GM21576 (cell line): ENCODE measurements around the gene MYO5A.
A peak's percentile ranks its signal among the peaks of the same experiment; 100 is the strongest.
"Not testable (repeated sequence)": the region's sequence is repeated elsewhere in the genome, so short reads cannot be mapped to it uniquely, and the experiment has no call there.

ENCODE experiments used
- ATAC-seq: cut with Tn5 transposase; IDR thresholded peaks from one replicate; pipeline ENCODE4 v1.9.1; 2021; ENCODE audit warnings: mild to moderate bottlenecking, moderate library complexity; ENCODE audit not compliant: unreplicated experiment

Gene MYO5A

GRCh38 chr15:52509500-52510245 lies 19.0 kb downstream of the MYO5A start:
- no peak for ATAC-seq

DNA sequence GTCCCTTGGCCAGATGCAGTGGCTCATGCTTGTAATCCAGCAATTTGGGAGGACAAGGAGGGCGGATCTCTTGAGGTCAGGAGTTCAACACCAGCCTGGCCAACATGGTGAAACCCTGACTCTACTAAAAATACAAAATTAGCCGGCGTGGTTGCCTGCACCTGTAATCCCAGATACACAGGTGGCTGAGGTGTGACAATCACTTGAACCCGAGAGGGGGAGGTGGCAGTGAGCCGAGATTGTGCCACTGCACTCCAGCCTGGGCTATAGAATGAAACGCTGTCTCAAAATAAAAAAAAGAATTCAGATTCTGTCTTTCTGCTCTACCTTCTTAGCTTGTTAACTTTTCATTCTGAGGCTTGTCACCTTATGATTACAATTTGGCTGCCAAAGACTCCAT lies 22.1 kb downstream of the MYO5A start:
- ATAC-seq: no peak

- ATAC-seq: no peak
These were observed 23.5 kb downstream of the MYO5A start for GRCh38 chr15:52505151-52505550.

- peak; percentile 82 for ATAC-seq
These were observed 24.7 kb downstream of the MYO5A start for GRCh38 chr15:52503788-52504496.

- no peak for ATAC-seq
These were observed 26.1 kb downstream of the MYO5A start for GRCh38 chr15:52502608-52503007.

GRCh38 chr15:52499506-52499905 lies 29.2 kb downstream of the MYO5A start:
- ATAC-seq: no peak

DNA sequence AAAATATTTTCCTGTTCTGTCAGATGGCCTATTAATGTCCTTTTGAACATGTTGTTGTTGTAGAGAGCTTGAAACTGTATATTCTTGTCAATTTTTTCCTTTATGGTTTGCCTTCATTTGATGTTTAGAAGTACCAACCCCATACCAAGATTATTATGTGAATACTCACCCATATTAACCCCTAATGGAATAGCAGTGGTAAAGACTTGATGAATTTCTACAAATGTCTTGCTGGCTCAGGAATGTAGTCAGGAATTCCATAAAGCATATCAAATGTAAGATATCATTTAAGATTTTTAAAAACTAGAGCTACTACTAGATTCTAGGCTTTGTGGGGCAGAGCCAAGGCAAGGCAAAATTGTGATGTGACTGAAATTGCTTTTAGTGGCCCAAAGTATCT lies 30.0 kb downstream of the MYO5A start:
- no peak for ATAC-seq

- ATAC-seq: no peak
These were observed 31.8 kb downstream of the MYO5A start for GRCh38 chr15:52496776-52497470.

- no peak for ATAC-seq
These were observed 32.5 kb downstream of the MYO5A start for GRCh38 chr15:52496175-52496574.

- ATAC-seq: no peak
These were observed 33.6 kb downstream of the MYO5A start for GRCh38 chr15:52495125-52495524.

DNA sequence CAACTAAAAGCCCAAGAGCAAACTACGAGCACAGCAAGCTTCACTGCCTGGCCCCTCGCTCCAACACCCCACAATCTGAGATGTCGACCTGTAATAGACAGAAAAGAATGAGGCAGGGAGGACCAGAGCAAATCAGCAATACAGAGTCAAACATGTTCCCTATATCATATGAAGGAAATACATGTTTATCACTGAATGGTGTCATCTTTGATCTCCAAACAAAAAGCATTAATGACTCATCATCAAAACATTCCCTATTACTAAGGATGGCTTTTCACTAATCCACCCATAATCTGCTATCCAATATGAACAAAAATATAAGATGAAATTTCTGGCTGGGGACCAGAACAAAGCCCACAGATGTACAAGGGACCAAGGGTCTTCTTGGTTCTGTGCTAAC lies 34.7 kb downstream of the MYO5A start:
- no peak for ATAC-seq

DNA sequence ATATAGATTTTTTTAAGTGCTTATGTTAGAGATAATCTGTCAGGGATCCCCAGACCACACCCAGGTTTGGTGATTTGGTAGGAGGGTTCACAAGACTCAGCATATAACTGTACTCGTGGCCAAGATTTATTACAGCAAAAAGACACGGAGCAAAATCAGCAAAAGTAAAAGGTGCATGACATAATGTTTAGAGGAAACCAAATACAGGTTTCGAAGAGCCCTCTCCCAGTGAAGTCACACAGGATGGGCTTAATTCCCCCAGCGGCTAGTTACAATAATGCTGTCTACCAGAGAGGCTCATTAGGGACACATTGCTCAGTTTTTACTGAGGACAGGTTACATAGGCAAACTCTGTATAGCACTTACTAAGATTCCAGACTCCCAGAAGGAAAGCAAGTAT lies 36.5 kb downstream of the MYO5A start:
- ATAC-seq: no peak

- ATAC-seq: no peak
These were observed 37.2 kb downstream of the MYO5A start for GRCh38 chr15:52491472-52491871.

DNA sequence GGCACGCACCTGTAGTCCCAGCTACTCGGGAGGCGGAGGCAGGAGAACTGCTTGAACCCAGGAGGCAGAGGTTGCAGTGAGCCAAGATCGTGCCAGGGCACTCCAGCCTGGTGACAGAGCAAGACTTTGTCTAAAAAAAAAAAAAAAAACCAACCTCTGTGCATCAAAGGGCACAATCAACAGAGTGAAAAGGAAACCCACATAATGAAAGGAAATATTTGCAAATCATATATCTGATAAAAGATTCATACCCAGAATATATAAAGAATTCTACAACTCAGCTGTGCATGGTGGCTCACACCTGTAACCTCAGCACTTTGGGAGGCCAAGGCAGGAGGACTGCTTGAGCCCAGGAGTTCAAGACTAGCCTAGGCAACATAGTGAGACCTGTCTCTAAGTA lies 39.2 kb downstream of the MYO5A start:
- ATAC-seq: not testable (repeated sequence)

GRCh38 chr15:52488830-52489229 lies 39.9 kb downstream of the MYO5A start:
- ATAC-seq: no peak

GRCh38 chr15:52486003-52486996 lies 42.4 kb downstream of the MYO5A start:
- no peak for ATAC-seq

GRCh38 chr15:52485290-52485689 lies 43.4 kb downstream of the MYO5A start:
- ATAC-seq: no peak

- no peak for ATAC-seq
These were observed 45.0 kb downstream of the MYO5A start for GRCh38 chr15:52483707-52484106.

DNA sequence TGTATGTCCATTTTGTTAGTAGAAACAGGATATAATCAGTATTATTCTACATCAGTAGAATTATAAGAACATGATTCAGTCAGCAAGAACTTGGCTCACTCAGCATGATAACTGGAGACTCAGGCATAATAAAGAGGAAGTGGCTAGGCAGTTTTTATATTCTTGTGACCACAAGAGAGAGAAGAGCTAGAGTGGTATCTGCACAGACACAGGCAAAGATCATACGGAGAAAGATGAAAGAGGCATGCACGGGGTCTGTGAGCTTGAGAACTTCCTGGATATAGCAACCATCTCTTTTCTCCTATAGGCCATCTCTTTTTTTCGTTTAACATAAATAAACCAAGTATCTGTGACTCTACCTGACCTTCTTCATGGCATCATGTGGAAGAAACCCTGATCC lies 46.8 kb downstream of the MYO5A start:
- peak; percentile 97 for ATAC-seq

DNA sequence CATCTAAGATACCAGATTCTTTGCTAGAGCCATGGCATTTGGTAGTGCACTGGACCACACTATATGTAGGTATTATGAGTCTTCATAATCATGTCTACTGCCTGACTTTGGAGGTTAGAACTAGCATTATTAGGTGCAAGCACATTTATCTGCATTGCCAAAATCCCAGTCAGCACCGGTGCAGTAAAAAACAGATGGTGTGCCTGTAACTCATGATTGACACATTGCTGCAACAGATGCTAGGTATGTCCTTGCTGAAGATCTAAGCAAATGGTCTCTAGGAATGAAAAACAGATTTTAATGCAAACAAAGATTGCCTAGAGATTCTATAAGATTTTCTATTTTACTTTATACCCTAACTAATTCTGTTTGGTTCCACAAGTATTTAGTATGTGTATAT lies 47.7 kb downstream of the MYO5A start:
- ATAC-seq: no peak

DNA sequence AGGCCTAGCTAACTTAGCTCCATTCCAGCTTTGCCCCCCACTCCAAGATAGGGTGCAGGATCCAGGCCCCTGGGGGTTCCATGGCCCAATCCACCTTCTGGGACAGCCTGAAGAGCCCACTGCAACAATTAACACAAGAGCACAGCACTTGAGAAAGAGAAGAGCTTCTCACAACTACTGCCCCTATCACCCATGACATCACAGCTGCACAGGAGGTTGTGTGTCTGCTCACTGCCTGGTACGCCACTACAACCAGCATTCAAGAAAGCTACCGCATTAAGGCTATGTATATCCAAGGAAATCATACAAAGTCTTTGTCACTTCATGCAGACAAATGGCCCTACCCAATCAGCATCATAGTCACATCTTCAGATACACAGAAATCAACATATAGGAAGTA lies 62.0 kb downstream of the MYO5A start:
- ATAC-seq: no peak
